Left ventricle myocardium inferior (tissue), 1 donor: ENCODE data around the gene ARHGAP31. TPM values are rescaled to one million over a fixed set of nuclear protein-coding genes. Genes with fewer than 3 reads are reported as not detected.

Experiments used
- DNase-seq: peaks from one replicate; pipeline ENCODE4 v3.0.0-alpha.2; 2020
- H3K27ac ChIP-seq: fragments of 200-600 bp; replicated peaks from 2 replicates; pipeline ENCODE4 v1.8.0; 2021
- H3K27me3 ChIP-seq: fragments of 200-600 bp; 2 replicates; pipeline ENCODE4 v1.8.0; 2021; ENCODE audit warnings: low read depth
- H3K36me3 ChIP-seq: fragments of 200-600 bp; 2 replicates; pipeline ENCODE4 v1.8.0; 2021
- H3K4me1 ChIP-seq: fragments of 200-600 bp; 2 replicates; pipeline ENCODE4 v1.8.0; 2021
- H3K4me3 ChIP-seq: fragments of 200-600 bp; 2 replicates; pipeline ENCODE4 v1.8.0; 2021; ENCODE audit warnings: mild to moderate bottlenecking, moderate library complexity
- H3K9me3 ChIP-seq: fragments of 200-600 bp; replicated peaks from 2 replicates; pipeline ENCODE4 v1.8.0; 2021
- CTCF ChIP-seq: fragments of 200-600 bp; IDR thresholded peaks from 2 replicates; pipeline ENCODE4 v1.8.0; 2021; ENCODE audit warnings: antibody characterized with exemption, mild to moderate bottlenecking, borderline replicate concordance
- intact Hi-C: fragments of 100-400 bp; cut with micrococcal nuclease; formaldehyde crosslinking; loops from one replicate; pipeline ENCODE4 v1.11.0; 2022
- total RNA-seq: library from RNA; stranded (reverse); fragmentation: NEBNext Ultra II Directional; extraction: Animal tissue kit (Norgen Biotek cat#: 25700); gene quantifications from one replicate; pipeline ENCODE4 v1.2.1, GENCODE V29; 2021
- donor health status: DM: no; HTN: yes; CAD: no; lungs with severe emphysema.

The ARHGAP31 gene
- total RNA-seq, 1 donor from 2014 or later = 38.0 TPM

GRCh38 chr3:119409844-119410243 lies 115.7 kb downstream of the ARHGAP31 start:
- Histone ChIP-seq H3K4me1 (peaks cover 10% of the 10 kb centered on the region), H3K27me3 (no peaks in the 10 kb centered on the region), H3K9me3 (no peaks in the 10 kb centered on the region), H3K4me3 (no peak overlapping the region), H3K36me3 (peaks cover 88% of the 10 kb centered on the region), H3K27ac (no peak overlapping the region)
- TF ChIP-seq CTCF = no peak
- intact Hi-C loops = no loop called here
- no peak for DNase-seq

GRCh38 chr3:119413603-119414280 lies 119.6 kb downstream of the ARHGAP31 start:
- Histone ChIP-seq H3K4me1 (peaks cover 29% of the 10 kb centered on the region), H3K27ac (no peak overlapping the region), H3K36me3 (peaks cover 72% of the 10 kb centered on the region), H3K9me3 (no peaks in the 10 kb centered on the region), H3K27me3 (no peaks in the 10 kb centered on the region), H3K4me3 (no peak overlapping the region)
- intact Hi-C loops = no loop called here
- no peak for DNase-seq
- TF ChIP-seq CTCF = no peak

- peaks cover 40% of the 10 kb centered on the region for H3K4me1 ChIP-seq
- no peaks in the 10 kb centered on the region for H3K9me3 ChIP-seq
- H3K36me3 ChIP-seq = peaks cover 42% of the 10 kb centered on the region
- no peaks in the 10 kb centered on the region for H3K27me3 ChIP-seq
- no peak overlapping the region for H3K4me3 ChIP-seq
- no peak for TF ChIP-seq CTCF
- DNase-seq = no peak
- intact Hi-C loops = no loop called here
- peak overlapping the region; percentile 81 for H3K27ac ChIP-seq
Measured at GRCh38 chr3:119416873-119417272, 122.7 kb downstream of the ARHGAP31 start.

GRCh38 chr3:119417771-119418512 lies 123.8 kb downstream of the ARHGAP31 start:
- peaks cover 40% of the 10 kb centered on the region for H3K4me1 ChIP-seq
- intact Hi-C loops = no loop called here
- H3K27me3 ChIP-seq = no peaks in the 10 kb centered on the region
- H3K9me3 ChIP-seq = no peaks in the 10 kb centered on the region
- no peak for TF ChIP-seq CTCF
- peak overlapping the region; percentile 3 for H3K4me3 ChIP-seq
- peaks cover 32% of the 10 kb centered on the region for H3K36me3 ChIP-seq
- DNase-seq = no peak
- peak overlapping the region; percentile 81 for H3K27ac ChIP-seq

GRCh38 chr3:119418641-119419040 lies 124.5 kb downstream of the ARHGAP31 start:
- no peak for TF ChIP-seq CTCF
- Histone ChIP-seq H3K9me3 (no peaks in the 10 kb centered on the region), H3K4me1 (peaks cover 40% of the 10 kb centered on the region), H3K27me3 (no peaks in the 10 kb centered on the region), H3K36me3 (peaks cover 28% of the 10 kb centered on the region), H3K4me3 (no peak overlapping the region), H3K27ac (peak overlapping the region; percentile 81)
- no peak for DNase-seq
- intact Hi-C loops = no loop called here
